CD14-positive monocyte (primary cell): ENCODE data around the gene GRIN1. TPM values are rescaled to one million over a fixed set of nuclear protein-coding genes. Genes with fewer than 3 reads are reported as not detected.
"Not testable (repeated sequence)": the region's sequence is repeated elsewhere in the genome, so short reads cannot be mapped to it uniquely, and the experiment has no call there.

Experiments
- DNase-seq, 3 donors: peaks; one replicate each; pipeline ENCODE4 v3.0.0-alpha.2; 2011 to 2022
- H2AFZ ChIP-seq: 2 replicates; pipeline ENCODE4 v1.6.0; 2012; ENCODE audit warnings: mild to moderate bottlenecking, low read depth, low read length, inconsistent platforms; ENCODE audit not compliant: insufficient read depth, poor library complexity, severe bottlenecking
- H3K27ac ChIP-seq, 2 donors: 1 replicate in 1 of 2; 2 replicates in 1 of 2; pipeline ENCODE4 v1.5.1; 2012 to 2013; ENCODE audit warnings: low read length in 2 of 2, control low read depth in 1 of 2, inconsistent platforms in 1 of 2, low read depth in 1 of 2, mild to moderate bottlenecking in 1 of 2
- H3K27me3 ChIP-seq, 2 donors: one replicate each; pipeline versions ENCODE4 v1.6.0 to v1.6.1; 2011 to 2013; ENCODE audit warnings: low read length in 2 of 2; ENCODE audit not compliant: control insufficient read depth in 2 of 2, insufficient read depth in 2 of 2
- H3K36me3 ChIP-seq, 2 donors: replicated peaks in 1 of 2; 1 replicate in 1 of 2; 2 replicates in 1 of 2; pipeline versions ENCODE4 v1.5.1 to v1.6.1; 2012 to 2013; ENCODE audit warnings: low read length in 2 of 2, control low read depth in 1 of 2, inconsistent platforms in 1 of 2, mild to moderate bottlenecking in 1 of 2; ENCODE audit not compliant: insufficient read depth in 2 of 2, control insufficient read depth in 1 of 2
- H3K4me1 ChIP-seq, 2 donors: 1 replicate in 1 of 2; 2 replicates in 1 of 2; pipeline versions ENCODE4 v1.5.1 to v1.6.1; 2012 to 2013; ENCODE audit warnings: low read length in 2 of 2, control low read depth in 1 of 2, inconsistent platforms in 1 of 2, mild to moderate bottlenecking in 1 of 2, moderate library complexity in 1 of 2; ENCODE audit not compliant: insufficient read depth in 2 of 2, control insufficient read depth in 1 of 2
- H3K4me2 ChIP-seq: replicated peaks from 2 replicates; pipeline ENCODE3; 2012; ENCODE audit warnings: low read length, moderate library complexity, mild to moderate bottlenecking; ENCODE audit not compliant: poor library complexity, severe bottlenecking; ENCODE audit errors: extremely low read depth
- H3K4me3 ChIP-seq, 3 experiments: fragments of 200-600 bp in 1 of 3; sonication (generic) in 1 of 3; replicated peaks in 1 of 3; 1 replicate in 2 of 3; 2 replicates in 1 of 3; pipeline ENCODE4 v1.5.1; 2011 to 2013; ENCODE audit warnings: low read length in 3 of 3, mild to moderate bottlenecking in 3 of 3, control low read depth in 2 of 3, low read depth in 2 of 3, inconsistent platforms in 1 of 3, moderate library complexity in 1 of 3
- H3K79me2 ChIP-seq: 2 replicates; pipeline ENCODE4 v1.6.0; 2012; ENCODE audit warnings: mild to moderate bottlenecking, control low read depth, inconsistent platforms, low read length, moderate library complexity; ENCODE audit not compliant: insufficient read depth
- H3K9ac ChIP-seq: 2 replicates; pipeline ENCODE4 v1.6.0; 2017; ENCODE audit warnings: low read length, mild to moderate bottlenecking; ENCODE audit not compliant: insufficient read depth, poor library complexity, severe bottlenecking
- H3K9me3 ChIP-seq, 2 donors: replicated peaks in 1 of 2; 1 replicate in 1 of 2; 2 replicates in 1 of 2; pipeline versions ENCODE4 v1.5.1 to v1.6.1; 2012 to 2013; ENCODE audit warnings: low read length in 2 of 2, control low read depth in 1 of 2; ENCODE audit not compliant: control insufficient read depth in 1 of 2, insufficient read depth in 1 of 2
- H4K20me1 ChIP-seq: 2 replicates; pipeline ENCODE4 v1.6.0; 2012; ENCODE audit warnings: mild to moderate bottlenecking, low read length, control low read depth, moderate library complexity; ENCODE audit not compliant: insufficient read depth
- H3K27ac Mint-ChIP-seq, 7 donors: one replicate each; pipeline ENCODE4 v1.8.0; 2020; ENCODE audit warnings: mild to moderate bottlenecking in 7 of 7, mixed read lengths in 7 of 7, moderate library complexity in 6 of 7, inconsistent platforms in 2 of 7
- H3K27me3 Mint-ChIP-seq, 3 donors: one replicate each; pipeline ENCODE4 v1.8.0; 2021 to 2022; ENCODE audit warnings: low read depth in 3 of 3, mild to moderate bottlenecking in 3 of 3, mixed read lengths in 3 of 3, moderate library complexity in 3 of 3, inconsistent platforms in 1 of 3
- H3K36me3 Mint-ChIP-seq, 2 donors: one replicate each; pipeline ENCODE4 v1.8.0; 2020; ENCODE audit warnings: mixed read lengths in 2 of 2, inconsistent platforms in 1 of 2, mild to moderate bottlenecking in 1 of 2
- H3K4me1 Mint-ChIP-seq: one replicate; pipeline ENCODE4 v1.8.0; 2020; ENCODE audit warnings: mild to moderate bottlenecking, mixed read lengths
- H3K4me3 Mint-ChIP-seq, 2 donors: one replicate each; pipeline ENCODE4 v1.8.0; 2020; ENCODE audit warnings: mild to moderate bottlenecking in 2 of 2, mixed read lengths in 2 of 2, moderate library complexity in 1 of 2
- H3K9me3 Mint-ChIP-seq, 7 donors: one replicate each; pipeline ENCODE4 v1.8.0; 2020 to 2022; ENCODE audit warnings: mixed read lengths in 7 of 7, mild to moderate bottlenecking in 6 of 7, moderate library complexity in 6 of 7, inconsistent platforms in 2 of 7
- CTCF ChIP-seq: fragments of 200-600 bp; IDR thresholded peaks from one replicate; pipeline ENCODE4 v1.8.0; 2022; ENCODE audit warnings: antibody characterized with exemption, mild to moderate bottlenecking
- WGBS: methylation state at CpG from one replicate; pipeline ENCODE4 v1.1.5; 2013; ENCODE audit warnings: missing lambda C conversion rate; ENCODE audit not compliant: insufficient coverage; 5-methylcytosine and 5-hydroxymethylcytosine counted together
- intact Hi-C, 2 donors: fragments of 100-400 bp; cut with micrococcal nuclease; formaldehyde crosslinking; loops; one replicate each; pipeline versions ENCODE4 v1.15.0 to v1.15.1; 2023
- polyA plus RNA-seq, 3 donors: library from polyadenylated mRNA; depleted of rRNA in 1 of 3; unstranded in 2 of 3; stranded (reverse) in 1 of 3; fragments of 300-500 nt in 2 of 3; fragments of >200 nt in 1 of 3; fragmentation: Illumina TruSeq in 2 of 3; gene quantifications; 1 replicate in 2 of 3; 2 replicates in 1 of 3; pipeline ENCODE4 v1.2.3, GENCODE V29; 2012 to 2021

The GRIN1 gene
- polyA plus RNA-seq, 3 donors: not detected

- not testable (repeated sequence) for H3K4me3 ChIP-seq, H3K9ac ChIP-seq, H3K4me3 Mint-ChIP-seq, H3K27me3 ChIP-seq, H2AFZ ChIP-seq, H3K9me3 ChIP-seq, H3K27ac Mint-ChIP-seq, H3K9me3 Mint-ChIP-seq, H3K4me2 ChIP-seq, H3K36me3 Mint-ChIP-seq, H3K79me2 ChIP-seq, DNase-seq, H3K27ac ChIP-seq, H3K27me3 Mint-ChIP-seq, H4K20me1 ChIP-seq, H3K36me3 ChIP-seq
- peaks cover 17% of the 10 kb centered on the region for H3K4me1 Mint-ChIP-seq
- WGBS: 74% methylated on average over 8 of the region's 16 CpGs
- intact Hi-C loops: loop anchor here in 1 of 2 donors (5.0 kb wide), 1 partner anchor 114 kb away; no protein-coding TSS in a partner anchor
- H3K4me1 ChIP-seq: peaks cover 17 to 21% of the 10 kb centered on the region in 2 donors
Measured at GRCh38 chr9:137122796-137123467, 16.0 kb upstream of the GRIN1 start.

GRCh38 chr9:137123468-137123837 lies 15.5 kb upstream of the GRIN1 start:
- peaks cover 0 to 2% (median 0%) of the 10 kb centered on the region in 7 donors for H3K9me3 Mint-ChIP-seq
- no peak for TF ChIP-seq CTCF
- Histone ChIP-seq H3K27ac (no peak overlapping the region), H3K9ac (no peak overlapping the region), H3K36me3 (no peaks in the 10 kb centered on the region), H3K4me2 (no peak overlapping the region), H2AFZ (no peak overlapping the region), H3K4me3 (no peak overlapping the region), H3K4me1 (peaks cover 22% of the 10 kb centered on the region in 2 donors), H3K79me2 (no peaks in the 10 kb centered on the region), H4K20me1 (no peaks in the 10 kb centered on the region), H3K27me3 (peaks cover 0 to 2% of the 10 kb centered on the region in 2 donors), H3K9me3 (no peaks in the 10 kb centered on the region)
- no peak overlapping the region for H3K4me3 Mint-ChIP-seq
- H3K4me1 Mint-ChIP-seq: peaks cover 19% of the 10 kb centered on the region
- intact Hi-C loops: loop anchor here in 1 of 2 donors (5.0 kb wide), 1 partner anchor 114 kb away; no protein-coding TSS in a partner anchor
- WGBS: no CpG with 5 or more reads among the region's 5 CpGs
- H3K36me3 Mint-ChIP-seq: no peaks in the 10 kb centered on the region
- H3K27ac Mint-ChIP-seq: peak overlapping the region in 1 of 7 donors; percentile 72
- H3K27me3 Mint-ChIP-seq: peaks cover 3 to 7% (median 5%) of the 10 kb centered on the region in 3 donors
- DNase-seq: no peak

- not testable (repeated sequence) for H3K9ac ChIP-seq, H3K36me3 ChIP-seq, H3K9me3 Mint-ChIP-seq, H2AFZ ChIP-seq, H3K79me2 ChIP-seq, H3K27ac Mint-ChIP-seq, H4K20me1 ChIP-seq, H3K27ac ChIP-seq, H3K9me3 ChIP-seq, H3K4me3 Mint-ChIP-seq, DNase-seq, H3K36me3 Mint-ChIP-seq, H3K4me2 ChIP-seq, H3K4me3 ChIP-seq, H3K27me3 ChIP-seq
- intact Hi-C loops: loop anchor here in 1 of 2 donors (5.0 kb wide), 1 partner anchor 113 kb away; no protein-coding TSS in a partner anchor
- peaks cover 27% of the 10 kb centered on the region in 2 donors for H3K4me1 ChIP-seq
- 100% methylated on average over 2 of the region's 5 CpGs for WGBS
- Mint-ChIP-seq H3K4me1 (peaks cover 24% of the 10 kb centered on the region), H3K27me3 (peaks cover 9 to 13% (median 10%) of the 10 kb centered on the region in 3 donors)
Measured at GRCh38 chr9:137123952-137124462, 14.9 kb upstream of the GRIN1 start.
